NCI-H2227 (cell line): ENCODE data around the gene MYCBPAP.

Source experiments
- DNase-seq: peaks from one replicate; lab custom pipeline; 2025; ENCODE audit not compliant: unreplicated experiment; lab: John Stamatoyannopoulos, UW

MYCBPAP gene

DNA sequence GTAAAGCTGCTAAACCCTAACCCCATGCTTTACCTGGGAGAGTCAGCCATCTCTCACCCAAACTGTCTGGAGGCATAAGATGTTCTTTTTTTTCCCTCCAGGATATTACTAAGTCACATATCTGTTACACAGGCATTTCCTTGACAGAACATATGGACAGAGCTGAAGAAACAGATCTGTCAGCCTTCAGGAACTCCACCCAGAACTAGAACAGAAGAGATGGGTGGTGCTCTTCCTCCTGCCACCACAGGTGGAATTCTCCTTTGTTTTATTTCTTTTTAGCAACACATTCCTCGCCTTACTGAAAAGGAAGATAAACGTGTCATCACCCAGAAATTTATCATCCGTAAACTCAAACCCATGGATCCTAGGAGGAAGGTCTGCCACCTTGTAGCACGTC, 8.8 kb downstream of the MYCBPAP start:
- DNase-seq, result no peak

DNA sequence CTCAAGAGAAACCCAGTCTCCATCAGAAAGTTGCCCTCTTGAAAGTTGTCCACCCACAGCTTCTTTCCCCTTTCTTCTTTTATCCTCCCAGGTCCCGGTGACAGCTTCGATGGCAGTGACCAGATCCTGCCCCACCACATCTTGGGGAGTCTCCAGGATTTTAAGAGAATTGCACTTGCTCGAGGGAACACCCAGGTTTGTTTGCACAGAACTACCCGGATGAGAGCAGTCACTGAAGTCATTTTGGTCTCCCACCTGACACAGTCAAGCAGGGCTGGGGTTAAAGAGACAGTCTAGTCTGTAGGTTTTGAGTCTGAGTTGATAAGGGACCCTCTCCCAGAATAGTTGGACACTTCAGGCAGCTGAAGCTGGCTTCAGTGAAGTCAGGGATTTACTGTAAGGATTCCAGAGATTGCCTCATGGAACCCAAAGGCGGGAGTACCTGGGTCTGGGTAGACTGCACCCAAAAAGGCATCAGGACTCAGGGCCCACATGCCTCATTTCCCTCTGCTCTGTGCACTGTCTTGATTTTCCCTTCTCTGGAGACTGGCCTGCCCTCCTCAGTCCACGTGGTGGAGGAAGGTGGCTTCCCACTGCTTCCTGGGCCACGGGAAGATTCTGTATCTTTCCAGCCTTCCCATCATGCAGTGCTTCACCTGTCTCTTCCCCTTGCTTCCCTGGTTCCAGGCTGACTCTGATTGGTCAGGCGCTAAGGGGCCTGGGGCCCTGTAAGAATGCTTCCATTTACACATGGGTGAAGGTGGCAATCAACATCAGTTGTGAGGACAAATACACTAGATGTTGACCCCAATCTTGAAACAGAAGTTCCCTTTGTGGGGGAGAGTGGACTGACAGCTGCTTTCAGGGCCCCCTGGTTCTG, 9.5 kb downstream of the MYCBPAP start:
- DNase-seq, result no peak

DNA sequence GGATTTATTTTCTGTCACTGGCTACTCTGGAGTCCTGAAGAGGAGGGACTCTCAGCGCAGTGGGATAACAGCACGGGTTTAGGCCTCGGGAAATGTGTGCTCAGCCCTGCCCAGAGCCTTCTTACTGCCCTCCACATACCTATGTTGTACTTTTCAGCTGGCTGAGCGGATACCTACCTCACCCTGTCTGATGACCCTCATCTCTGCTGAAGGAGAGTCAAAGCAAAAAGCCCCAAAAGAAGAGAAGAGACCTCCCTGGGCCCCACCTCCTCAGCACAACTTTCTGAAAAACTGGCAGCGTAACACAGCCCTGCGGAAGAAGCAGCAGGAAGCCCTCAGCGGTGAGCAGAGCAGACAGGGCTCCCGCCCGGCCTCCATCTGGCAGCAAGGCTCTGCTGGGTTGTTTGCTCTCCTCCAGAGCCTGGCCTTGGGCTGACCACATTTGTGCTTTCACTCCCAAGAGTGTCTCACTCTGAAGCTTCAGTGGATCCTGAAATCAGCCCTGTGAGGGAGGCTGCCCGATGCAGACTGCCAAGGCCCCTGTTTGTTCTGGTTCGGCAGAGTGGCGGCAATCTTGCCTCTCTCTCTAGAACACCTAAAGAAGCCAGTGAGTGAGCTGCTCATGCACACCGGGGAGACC, 10.3 kb downstream of the MYCBPAP start:
- no peak for DNase-seq

DNA sequence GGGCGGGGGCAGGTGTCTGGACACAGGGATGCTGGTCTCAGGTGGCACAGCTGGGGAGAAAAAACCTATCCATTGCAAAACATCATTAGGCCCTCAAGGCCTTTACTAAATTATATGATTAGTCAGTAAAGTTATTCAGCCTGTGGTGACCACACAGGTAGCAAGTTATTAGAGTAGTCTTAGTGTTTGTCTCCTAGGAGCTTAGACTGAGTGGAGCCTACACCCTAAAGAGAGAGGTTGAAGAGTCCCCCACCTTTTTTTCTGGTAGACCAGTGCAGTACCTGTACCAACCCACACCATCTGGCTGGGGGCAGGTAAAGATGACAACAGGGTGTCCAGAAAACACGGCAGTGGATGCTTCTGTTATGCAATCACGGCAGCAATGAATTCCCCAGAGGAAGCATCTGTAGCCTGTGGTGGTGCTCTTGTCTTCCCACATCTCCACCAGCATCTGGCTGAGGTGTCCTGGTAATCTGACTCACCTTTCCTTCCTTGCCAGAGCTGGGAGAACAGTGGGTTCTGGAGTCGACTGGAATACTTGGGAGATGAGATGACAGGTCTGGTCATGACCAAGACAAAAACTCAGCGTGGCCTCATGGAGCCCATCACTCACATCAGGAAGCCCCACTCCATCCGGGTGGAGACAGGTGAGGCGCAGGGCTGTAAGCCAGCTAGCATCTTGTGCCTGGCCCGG, 11.0 kb downstream of the MYCBPAP start:
- no peak for DNase-seq

DNA sequence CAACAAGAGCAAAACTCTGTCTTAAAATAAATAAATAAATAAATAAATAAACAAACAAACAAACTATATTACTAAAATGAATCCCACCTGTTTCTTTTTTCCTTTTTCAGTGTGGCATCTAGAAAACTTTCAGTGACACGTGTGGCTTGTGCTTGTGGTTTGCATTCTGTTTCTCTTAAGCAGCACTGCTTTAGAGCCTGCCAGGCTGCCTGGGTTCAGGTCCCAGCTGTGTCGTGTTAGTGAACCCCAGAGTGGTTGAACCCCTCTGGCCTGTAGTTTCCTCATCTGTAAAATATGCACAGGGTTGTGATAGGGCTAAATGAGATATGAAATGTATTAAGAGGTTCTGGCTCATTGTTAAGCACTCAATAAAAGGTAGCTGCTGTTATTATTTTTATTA, 12.2 kb downstream of the MYCBPAP start:
- no peak for DNase-seq

DNA sequence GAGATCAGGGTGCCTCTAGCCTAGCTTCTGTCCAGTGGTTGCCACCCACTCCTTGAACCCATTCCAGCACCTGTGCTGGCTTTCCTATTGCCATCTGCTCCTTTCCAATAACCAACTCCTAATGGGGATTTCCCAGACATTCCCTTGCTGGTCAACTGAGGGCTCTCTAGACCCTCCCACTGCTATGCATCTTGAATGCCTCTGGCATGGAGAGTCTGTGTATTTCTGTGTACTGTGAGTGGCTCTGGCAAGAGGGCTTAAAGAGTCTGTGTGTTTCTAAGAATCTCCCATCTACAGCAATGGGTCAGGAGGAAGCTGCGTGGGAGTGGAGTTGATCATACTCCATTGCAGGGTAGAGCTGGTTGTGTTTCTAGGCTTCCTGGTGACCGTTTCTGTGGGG, 13.3 kb downstream of the MYCBPAP start:
- no peak for DNase-seq

DNA sequence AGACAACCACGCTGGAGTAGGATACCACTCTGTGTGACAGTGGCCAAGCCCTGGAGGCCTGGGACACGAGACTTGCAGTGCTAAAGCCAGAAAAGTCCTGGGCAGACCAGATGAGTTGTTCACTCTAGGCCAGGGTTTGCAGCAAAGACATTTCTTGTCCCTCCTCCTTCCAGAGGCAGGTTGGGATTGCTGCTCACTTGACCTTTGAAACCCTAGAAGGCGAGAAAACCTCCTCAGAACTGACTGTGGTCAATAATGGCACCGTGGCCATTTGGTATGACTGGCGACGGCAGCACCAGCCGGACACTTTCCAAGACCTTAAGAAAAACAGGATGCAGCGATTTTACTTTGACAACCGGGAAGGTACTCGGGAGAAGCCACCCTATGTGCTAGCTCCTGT, 14.5 kb downstream of the MYCBPAP start:
- no peak for DNase-seq

DNA sequence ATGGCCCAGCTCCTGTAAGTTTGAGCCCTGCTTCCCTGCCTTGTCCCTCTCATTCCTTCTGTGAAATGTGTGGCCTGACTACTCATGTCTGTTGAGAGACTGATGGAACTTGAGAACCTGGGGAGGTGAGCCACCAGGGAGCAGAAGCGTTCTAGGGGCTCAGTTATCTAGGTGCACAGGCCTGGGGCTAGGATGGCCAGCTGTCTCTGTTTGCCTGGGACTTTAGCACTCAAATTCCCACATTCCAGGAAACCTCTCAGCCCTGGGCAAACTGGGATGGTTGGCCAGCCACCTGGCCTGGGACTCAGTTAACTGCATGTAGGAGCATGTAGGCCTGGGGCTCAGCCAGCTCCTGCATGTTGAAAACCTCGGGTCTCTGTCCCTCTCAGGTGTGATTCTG, 15.0 kb downstream of the MYCBPAP start:
- no peak for DNase-seq

DNA sequence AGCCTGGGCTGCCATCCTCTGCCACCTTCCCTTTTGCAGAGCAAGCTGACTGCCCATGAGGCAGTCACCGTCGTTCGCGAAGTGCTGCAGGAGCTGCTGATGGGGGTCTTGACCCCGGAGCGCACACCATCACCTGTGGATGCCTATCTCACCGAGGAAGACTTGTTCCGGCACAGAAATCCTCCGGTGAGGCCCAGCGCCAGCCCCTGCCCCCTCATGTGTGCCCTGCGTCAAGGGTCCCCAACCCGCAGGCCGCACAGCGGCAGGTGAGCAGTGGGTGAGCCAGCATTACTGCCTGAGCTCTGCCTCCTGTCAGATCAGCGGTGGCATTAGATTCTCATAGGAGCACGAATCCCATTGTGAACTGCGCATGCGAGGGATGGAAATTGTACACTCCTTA, 16.6 kb downstream of the MYCBPAP start:
- no peak for DNase-seq

DNA sequence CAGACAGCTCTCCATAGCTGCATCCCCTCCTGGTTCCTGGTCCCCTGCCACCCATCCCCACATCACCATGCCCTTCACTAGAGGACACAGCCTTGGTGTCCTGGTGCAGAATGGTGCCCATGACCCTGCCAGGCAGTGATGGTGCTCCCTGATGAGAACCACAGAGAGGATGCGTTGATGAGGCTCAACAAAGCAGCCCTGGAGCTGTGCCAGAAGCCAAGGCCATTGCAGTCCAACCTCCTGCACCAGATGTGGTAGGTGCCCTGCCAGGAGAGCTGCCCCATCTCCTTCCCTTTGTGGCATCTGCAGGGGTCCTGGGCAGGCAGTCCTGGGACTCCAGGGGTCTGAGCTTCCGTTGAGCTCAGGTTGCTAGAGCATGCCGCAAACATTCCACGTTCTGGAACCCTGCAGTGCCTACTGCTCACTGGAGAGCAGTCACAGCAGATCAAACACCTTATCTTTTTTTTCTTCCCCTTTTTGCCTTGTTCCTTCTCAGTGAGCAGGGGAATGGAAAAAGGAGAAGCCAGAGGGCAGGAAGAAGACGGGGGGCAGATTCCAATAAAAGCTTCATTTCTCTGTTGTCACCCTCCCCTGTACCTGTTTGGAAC, 19.0 kb downstream of the MYCBPAP start:
- DNase-seq, result no peak

DNA sequence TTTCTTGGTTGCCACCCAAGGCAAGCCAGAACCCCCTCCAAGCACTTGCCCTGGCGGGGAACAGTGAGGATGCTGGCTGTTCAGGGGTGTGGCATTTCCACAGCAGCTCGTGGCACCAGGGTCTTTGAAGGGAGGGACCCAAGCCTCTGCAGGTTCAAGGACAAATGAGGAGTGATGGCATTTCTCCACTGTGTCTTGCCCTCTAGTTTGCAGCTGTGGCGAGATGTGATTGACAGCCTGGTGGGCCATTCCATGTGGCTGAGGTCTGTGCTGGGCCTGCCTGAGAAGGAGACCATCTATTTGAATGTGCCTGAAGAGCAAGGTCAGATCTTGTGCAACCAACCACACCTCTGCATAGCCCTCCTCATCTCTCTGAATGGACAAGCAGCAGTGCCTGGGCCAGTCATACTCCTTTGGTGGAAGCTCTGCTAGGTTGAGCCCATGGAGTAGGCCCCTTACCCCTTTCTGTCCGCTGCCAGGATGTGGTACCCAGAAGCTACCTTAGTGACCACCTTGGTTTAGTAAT, 19.8 kb downstream of the MYCBPAP start:
- no peak for DNase-seq

DNA sequence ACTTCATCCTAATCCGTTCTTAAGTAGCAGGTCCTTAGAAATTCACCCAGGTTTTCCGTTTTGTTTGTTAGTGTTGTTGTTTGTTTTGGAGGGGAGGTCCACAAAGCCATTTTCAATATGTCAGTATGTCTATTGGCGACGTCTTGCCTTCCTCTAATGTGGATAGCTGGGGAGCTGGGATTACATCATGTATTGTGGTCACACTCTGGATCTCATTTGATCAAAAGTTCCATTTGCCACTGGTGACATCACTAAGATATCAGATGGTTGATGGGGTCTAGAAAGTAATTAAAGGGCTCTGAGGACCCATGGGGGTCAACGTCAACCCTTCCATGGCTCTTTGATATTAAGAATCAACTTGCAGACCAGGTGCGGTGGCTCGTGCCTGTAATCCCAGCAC, 21.6 kb downstream of the MYCBPAP start:
- DNase-seq, result no peak

DNA sequence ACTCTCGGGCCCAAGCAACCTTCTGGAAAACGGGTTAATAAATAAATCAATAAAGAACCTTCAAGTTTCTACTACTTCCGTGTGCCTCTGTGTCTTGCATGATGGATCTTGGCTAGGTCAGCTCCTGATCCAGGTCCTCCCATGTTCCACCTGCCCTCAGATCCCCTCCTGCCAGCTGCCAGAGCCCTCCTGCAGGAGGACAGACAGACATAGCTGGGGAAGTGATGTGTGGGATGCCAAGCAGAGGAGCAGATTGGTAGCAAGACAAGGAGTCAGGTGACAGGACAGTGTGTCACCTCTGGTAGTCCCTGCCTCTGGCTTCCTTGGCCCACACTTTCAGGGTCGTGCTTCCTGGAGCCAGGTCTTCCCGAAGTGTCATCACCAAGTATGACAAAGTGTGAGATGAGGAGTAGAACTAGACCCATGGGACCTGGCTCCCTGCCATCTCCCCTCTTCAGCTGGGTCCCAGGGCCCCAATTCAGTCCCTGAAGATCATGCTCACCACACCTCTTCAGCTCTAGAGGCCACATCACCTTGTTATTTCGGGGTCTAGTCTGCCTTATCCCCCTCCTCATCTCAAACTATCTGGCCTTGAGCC, 23.3 kb downstream of the MYCBPAP start:
- no peak for DNase-seq

DNA sequence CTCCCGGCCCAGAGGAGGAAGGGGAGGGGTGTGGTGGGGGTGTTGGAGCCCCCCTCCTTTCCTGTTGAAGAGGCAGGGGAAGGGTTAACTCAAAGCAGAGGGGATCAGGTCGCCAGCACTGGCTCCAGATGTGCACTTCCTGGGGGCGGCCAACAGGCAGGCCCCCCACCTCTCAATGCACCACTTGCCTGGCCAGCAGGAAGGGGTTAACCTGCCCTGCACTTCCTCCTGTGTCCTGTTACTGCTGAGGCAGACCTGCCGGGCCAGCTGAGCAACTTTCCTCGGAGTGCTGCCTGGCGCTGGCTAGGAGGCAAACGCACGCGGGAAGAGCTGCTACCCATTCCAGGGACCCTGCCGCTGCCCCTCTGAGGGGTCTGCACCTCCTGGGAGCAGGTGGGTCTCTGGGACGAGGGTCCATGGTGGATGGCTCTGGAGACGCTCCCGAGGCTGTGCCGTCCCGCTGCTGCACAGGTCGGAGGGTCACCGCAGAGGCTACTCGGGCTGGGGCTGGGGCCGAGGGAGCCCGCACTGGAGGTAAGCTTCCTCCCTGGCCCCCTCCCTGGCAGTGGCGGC, 24.3 kb downstream of the MYCBPAP start, which contains the start of gene EPN3:
TSS of gene EPN3 (plus strand) at position 284 of the 573 bp plus-strand sequence. CDS start 3,822 bp downstream, outside the sequence.
- no peak for DNase-seq

DNA sequence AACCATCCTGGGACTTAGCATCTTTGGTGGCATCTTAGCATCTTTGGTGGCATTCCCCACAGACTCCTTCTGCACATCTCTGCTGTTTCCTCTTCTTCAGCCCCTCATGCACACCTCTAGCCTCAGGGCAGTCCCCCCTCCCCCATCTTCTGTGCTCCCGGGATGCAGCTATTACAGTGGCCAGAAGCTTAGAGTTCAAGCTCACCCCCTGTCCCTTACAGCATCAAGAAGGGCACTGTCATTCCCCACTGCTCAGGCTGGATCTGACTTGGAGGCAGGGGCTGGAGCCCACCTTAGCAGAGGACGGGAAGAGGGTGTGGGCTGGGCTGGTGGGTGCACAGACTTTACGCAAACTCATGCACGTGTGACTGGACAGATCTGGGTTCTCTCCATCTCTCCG, 24.9 kb downstream of the MYCBPAP start:
- DNase-seq, result no peak

DNA sequence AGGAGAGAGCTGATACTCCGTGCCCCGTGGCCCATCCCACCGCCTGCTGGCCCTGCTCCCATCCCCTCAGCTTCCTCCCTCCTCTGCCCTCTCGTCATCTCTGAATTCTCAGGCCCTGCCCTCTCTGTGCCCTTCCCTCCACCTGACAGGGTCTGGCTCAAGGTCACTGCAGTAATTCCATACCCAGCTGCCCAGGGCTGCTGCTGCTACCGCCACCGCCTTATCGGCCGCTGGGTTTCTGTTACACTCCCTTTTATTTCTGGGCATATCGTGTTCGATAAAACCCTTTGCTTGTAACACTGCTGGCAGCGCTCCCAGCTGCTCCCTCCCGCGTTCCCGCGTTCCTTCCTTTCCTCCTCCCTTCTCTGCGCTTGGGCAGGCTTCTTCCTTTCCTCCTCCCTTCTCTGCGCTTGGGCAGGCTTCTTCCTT, 25.5 kb downstream of the MYCBPAP start:
- no peak for DNase-seq

DNA sequence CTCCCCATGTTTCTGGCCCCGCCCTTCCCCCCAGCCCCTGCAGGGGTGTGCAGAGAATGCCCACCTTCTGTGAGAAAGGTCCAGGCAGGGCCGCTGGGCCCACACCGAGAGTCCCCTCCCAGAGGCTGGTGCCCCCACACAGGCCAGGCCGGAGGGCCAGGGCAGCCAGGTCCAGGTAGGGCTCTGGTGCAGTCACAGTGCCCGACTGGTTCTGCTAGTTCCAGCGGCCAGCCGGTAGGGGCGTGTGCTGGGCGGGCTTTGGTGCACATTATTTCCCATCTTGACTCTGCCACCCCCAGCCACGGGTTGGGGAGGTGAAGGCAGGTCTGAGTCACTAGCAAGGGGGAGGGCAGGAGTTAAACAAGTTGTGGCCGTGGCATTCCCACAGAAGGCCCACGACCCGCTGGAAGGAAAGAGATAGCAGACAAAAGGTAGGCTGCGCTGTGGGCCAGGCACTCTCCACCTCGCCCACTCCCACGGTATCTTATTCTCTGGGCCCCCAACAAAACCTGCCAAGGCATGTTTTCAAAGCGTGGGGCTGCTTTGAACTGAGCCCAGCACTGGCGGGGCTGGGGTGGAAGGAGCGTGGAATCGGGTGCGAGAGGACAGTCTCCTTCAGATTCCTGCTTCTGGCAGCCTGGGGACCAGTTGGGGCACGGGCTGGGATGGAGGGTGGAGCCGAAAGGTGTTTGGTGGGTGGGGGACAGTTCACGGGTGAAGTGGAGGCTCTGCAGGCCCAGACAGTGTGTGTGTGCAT, 26.2 kb downstream of the MYCBPAP start:
- peak; percentile 19 for DNase-seq

DNA sequence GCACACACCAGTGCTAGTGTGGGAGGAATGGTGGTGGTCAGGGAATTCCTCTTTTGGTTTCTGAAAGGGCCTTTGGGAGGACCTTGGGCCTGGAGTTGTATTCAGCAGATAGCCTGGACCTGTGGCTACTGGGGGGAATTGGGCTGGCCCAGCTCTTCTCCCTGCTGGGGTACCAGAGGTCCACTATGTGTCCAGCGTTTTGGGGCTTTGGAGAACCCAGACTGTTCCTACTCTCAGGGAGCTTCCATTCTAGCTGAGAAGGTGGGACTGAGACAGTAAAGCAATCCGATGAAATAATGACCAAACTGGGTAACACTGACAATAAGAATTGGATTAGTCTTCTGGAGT, 26.7 kb downstream of the MYCBPAP start:
- DNase-seq, result no peak

DNA sequence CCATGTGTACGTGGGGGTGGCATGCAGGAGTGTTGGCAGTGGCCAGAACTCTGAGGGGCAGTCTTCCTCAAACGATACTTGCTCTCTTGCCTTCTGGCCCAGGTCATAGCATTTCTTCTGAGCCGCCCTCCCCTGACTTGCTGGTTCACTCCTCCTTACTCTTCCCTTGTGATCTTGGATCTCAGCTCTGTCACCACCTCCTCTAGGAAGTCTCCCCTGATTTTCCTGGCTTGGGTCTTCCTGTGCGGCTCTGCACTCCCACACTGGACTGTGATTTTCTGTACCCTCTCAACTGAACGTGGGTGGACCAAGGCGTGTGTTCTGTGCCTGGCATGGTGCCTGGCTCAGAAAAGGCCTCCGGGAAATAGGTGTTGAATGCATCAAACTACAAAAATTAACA, 27.2 kb downstream of the MYCBPAP start:
- no peak for DNase-seq
